Limb (tissue), 2 donors: ENCODE measurements around the gene DVL1.

Experiments
- DNase-seq, 2 donors: peaks; one replicate each; pipeline ENCODE4 v3.0.0-alpha.2; 2016; ENCODE audit errors: extremely low spot score in 2 of 2

Gene DVL1

DNA sequence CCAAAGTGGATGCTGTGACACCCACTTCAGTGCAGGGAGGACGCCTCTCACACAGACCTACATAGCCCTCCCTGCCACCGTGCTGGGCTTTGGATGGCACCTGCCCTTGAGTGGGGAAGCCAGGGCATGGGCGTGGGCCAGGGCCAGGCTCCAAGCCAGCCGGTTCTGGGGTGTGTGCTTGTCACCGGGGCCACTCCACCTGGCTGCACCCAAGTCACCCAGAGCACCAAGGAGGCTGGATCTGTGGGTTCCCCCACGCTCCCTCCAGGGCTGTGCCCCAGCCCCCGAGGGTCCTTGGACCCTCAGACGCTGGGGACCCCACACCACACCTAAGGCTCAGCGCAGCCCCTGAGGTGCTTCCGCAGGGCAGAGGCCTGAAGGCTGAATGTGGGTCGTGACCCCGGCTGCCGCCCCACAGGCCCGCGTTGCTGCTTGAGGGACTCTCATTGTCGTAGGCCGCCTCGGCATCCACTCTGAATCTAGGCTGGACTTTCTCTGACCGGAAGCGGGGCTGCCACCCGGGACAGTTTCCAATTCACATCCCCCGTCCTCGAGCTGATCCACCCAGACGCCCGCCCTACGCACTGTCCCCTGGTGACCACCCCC, 7.7 kb upstream of the DVL1 start:
- DNase-seq = no peak

DNA sequence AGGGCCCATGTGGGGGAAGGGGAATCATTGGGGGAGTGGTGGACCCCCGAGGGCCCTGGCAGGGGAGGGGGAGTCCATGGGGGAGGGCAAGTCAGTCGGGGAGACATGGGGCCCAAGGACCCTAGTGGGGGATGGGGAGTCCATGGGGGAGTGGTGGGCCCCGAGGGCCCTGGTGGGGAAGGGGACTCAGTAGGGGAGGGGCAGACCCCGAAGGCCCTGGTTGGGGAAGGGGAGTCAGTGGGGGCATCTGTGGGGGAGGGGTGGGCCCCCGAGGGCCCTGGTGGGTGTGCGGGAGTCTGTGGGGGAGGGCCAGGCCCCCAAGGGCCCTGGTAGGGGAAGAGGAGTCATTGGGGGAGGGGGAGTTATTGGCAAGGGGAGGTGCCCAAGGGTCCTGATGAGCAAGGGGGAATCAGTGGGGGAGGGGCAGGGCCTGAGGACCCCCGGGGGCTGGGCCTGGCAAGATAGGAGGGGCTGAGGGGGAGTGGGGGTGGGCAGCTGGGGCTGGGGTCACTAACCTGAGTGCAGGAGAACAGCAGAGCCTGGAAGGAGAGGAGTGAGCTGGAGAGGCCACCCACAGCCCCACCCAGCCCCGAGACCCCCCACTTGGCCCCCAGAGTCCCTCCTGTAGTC, 7.1 kb upstream of the DVL1 start:
- no peak for DNase-seq

DNA sequence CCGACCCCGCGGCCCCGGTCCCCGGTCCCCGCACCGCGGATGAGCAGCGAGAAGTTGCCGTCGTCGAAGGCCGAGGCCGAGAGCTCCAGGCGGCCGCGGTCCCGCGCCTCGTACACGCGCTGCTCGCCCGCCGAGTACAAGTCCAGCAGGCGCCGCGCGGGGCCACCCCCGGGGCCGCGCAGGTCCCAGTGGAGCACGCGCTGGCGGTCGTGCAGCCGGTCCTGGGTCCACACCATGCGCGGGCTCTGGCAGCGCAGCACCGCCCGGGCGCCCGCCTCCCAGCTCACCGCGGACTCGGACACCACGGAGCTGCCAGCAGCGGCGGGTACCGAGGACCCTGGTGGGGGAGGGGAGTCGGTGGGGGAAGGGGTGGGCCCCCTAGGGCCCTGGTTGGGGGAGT, 6.2 kb upstream of the DVL1 start:
- DNase-seq = no peak

DNA sequence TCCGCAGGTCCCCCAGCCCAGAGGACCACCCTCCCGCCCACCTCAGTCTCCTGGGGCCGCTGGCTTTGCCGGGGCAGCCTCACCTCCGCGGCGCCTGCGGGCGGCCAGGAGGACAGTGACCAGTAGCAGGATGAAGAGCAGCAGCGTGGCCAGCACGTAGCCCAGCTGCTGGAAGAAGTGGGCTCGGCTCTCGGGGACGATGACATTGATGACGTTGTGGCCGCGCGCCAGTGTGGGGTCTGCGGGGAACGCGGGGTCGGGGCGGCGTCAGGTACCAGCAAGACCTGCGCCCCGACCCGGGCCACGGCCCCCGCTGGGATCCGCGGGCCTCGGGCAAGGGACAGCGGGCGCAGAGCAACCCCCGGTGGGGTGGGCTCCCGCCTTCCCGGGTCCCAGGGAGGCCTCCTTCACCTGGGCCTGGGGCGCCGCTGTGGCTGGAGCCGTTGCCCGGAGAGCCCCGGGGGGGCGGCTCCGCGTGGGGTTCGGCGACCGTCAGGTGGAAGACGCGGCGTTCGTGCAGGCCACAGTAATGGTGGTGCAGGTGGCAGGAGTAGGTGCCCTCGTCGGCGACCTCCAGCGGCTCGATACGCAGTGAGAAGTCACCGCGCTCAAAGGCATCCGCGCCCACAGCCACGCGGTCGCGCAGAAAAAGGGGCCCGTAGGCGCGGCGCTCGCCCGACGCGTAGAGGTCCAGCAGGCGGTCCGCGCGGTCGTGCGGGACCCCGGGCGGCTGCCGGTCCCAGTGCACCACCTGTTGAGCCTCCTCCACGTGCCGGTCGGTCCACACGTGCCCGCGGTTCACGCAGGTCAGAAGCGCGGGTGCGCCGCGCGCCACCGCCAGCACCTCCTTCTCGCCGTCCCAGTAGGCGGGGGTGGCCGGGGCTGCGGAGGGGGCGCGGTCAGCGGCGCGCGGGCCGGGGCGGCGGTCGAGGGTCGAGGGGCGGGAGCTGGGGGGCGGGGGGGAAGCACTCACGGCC, 5.3 kb upstream of the DVL1 start:
- DNase-seq = no peak

DNA sequence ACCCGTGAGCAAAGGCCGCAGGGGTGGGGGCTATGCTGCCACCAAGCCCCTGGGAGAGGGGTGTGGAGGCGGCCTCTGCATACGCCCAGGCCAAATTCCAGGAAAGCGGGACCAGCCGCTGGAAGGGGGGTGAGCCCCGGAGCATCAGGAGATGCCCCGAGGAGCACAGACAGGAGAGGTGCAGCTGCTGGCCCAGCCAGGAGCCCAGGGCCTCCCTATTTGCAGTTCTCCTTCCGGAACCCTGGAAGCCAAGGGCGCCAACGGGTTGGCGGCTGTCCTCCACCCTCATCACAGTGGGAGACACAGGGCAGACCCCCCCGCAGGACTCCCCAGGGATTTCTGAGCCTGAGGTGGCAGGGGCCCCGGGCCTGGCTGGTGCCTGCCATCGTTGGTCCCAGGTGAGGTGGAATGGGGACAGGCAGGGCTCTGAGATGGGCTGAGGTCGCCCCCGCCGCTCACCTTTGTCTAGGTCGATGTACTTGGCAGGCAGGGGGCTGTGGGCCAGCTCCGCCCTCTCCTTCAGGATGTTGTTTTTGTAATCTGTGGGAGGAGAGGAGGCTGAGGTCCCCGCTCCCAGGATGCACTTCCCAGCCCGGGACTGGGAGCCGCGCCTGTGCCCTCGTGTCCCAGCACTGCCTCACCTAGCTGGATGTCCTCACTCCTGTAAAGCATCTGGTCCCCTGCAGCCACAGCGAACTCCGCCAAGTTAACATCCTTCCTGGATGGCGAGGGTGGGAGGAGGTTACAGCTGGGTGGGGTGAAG, 4.4 kb upstream of the DVL1 start:
- DNase-seq = no peak

DNA sequence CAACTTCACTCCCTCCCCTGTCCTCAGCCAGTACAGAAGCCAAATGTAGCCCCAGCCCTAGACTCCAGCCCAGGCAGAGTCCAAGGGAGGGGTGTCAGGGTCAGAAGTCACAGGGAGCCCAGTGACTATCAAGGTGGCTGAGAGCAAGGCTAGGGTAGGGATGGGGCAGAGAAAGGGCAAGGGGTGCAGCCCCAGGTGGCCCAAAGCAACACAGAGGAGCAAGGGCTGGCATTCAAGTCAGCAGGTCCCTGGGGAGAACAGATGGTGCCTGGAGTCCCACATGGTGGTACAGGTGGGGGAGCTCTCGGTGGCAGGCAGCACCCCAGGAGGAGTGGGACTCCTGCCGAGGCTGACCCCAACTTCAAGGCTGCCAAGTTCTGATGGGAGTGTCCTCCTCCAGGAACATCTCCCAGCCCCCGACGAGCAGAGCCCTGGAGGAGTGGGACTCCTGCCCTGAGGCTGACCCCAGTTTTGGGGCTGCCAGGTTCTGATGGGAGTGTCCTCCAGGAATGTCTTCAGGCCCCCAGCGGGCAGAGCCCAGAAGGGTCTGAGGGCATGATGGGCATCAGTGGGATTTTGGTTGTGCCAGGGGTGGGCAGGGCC, 3.7 kb upstream of the DVL1 start:
- no peak for DNase-seq

DNA sequence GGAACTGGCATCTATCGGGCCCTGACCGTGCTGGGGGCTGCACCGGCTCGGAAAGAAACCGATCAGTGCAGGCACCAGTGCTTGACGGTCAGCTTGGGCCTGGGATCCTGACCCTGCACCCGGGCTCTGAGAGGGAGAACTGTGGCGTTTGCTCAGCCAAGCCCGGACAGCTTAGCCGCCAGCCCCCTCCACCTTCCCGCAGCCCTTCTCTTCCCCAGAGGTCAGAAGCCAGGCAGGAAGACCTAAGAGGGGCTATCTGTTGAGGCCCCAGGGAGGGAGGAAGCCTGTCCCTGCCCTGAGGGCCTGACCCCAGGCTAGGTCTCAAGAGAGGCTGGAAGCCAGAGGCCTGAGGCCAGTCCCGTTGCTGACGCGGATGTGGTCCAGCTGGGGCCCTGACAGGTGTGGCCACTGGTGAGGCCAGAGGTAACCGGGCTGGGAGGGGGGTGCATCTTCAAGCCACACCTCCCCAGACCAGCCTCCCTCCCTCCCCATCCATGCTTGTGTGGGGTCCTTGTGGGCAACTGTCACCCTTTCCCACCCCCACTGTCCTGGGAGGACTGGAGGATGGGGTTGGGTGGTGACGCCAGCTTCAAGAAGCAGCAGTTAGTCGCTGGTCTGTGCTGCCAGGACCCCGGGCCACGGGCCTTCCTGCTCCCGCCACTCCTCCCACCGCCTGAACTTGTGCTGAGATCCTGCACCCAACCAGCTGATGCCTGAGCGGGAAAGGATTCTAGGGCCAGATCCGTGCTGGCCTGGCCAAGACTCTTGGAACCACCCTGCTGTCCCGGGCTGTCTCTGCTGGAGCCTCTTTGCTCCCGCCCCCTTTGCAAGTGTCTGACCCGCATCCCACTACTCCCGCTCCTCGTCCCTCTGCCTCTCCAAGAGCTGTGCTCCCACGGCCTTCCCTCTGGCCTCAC, 2.6 kb upstream of the DVL1 start:
- DNase-seq = no peak

DNA sequence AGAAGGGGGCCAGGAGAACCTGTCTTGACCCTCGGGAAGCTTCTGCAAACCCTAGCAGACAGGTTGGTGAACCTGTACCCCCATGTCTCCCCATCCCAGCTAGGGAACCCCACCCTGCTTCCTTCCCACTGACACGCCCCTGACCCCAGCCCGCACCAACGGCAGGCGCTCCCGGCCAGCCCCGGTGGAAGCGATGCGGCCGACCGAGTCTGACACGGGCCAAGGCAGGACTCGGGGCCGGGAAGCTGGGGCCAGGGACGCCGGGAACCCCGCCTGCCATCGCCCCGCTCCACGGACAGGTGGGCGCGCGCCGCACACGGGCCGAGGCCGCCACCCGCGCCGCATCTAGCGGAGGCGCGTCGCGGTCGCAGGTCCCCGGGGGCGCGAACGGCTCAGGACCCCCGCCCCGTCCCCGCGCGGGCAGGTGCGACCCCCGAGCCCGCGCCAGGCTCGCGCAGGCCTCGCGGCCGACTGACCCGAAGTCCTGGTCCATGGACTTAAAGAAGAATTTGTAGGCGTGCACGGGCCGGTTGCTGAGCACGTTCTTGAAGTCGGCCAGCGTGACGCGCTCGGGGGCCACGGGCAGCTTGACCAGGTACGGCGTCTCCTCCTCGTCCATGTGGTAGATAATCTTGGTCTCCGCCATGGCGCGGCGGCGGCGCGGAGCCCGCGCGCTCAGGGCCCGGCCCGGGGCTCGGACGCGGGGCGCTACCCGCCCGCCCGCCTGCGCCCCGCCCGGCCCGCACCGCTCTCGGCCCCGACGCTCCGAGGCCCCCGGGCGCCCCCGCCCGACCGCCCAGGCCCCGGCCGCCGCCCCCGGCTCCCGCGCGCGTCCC, 580 bp downstream of the DVL1 start:
- DNase-seq = no peak

DNA sequence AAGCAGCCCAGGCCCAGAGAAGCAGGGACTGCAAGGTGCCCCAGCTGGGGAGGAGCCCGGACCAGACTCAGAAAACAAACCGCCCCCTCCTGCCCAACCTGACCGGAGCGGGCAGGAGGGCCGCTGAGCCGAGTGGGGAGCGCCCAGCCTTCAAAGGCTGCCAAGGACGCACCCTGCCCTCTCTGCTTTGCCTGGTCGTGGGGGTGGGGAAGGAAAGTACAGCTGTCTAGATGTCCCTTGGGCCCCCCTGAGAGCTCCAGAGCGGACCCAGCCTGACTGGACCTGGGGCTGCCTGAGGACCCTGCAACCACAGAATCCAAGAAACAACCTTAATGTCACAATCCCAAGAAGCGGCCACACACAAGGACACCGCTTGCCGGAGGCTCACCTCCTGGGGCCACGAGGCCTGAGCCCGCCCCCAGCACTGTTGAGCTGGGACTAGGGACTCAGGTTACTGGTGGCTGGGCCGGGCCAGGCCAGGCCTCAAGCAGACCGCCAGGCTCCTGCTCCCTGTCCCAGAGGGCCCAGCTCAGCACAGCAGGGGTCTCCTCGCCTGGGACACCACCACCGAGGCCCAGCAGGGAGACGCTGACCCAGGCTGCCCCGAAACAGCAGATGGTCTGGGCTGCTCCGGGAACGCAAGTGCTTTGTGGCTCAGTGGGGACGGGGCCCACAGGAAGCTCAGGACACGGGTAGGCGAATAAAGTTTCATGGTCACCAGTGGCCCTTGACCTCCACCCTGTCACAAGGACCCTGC, 1.4 kb downstream of the DVL1 start:
- DNase-seq = no peak

DNA sequence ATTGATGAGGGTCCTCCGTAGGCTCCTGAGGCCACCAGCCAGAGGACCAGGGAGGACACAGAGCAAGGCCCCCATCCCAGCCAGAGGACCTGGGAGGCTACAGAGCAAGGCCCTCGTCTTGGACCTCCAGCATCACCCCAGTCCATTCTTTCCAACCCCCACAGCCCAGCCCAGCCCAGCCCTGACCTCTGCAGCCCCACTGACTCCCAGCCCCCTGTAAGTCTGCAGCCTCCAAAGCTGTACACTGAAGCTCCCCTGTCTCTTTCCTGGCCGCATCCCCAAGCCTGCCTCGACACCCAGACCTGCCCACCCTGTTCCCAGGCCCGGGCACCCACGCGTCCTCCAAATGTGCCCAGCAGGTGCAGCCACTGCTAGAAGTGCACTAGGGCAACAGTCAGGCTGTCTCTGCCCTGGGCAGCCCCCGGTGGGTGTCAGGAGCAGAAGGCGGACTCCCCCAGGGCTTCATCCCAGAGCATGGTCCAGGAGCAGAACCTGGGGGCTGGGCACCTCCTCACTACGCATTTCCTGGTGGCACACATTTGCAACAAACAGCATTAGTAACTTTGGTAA, 2.1 kb downstream of the DVL1 start:
- DNase-seq = no peak

DNA sequence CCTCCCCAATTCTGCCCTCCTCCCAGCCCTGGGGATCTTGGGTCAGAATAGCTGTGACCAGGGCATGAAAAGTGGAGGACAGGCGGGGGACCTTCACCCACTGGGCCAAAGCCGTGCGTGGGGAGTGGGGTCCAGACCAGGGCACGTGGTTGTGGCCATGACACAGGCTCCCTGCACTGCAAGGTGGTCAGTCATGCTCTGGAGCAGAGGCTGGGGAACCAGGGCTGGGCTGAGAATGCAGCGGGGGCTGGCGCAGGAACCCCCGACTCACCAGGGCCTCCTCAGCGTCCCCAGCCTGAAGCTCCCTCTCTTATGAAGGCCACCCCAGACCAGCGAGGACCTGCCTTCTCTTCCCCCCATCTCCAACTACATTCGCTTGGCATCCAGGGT, 2.7 kb downstream of the DVL1 start:
- no peak for DNase-seq

DNA sequence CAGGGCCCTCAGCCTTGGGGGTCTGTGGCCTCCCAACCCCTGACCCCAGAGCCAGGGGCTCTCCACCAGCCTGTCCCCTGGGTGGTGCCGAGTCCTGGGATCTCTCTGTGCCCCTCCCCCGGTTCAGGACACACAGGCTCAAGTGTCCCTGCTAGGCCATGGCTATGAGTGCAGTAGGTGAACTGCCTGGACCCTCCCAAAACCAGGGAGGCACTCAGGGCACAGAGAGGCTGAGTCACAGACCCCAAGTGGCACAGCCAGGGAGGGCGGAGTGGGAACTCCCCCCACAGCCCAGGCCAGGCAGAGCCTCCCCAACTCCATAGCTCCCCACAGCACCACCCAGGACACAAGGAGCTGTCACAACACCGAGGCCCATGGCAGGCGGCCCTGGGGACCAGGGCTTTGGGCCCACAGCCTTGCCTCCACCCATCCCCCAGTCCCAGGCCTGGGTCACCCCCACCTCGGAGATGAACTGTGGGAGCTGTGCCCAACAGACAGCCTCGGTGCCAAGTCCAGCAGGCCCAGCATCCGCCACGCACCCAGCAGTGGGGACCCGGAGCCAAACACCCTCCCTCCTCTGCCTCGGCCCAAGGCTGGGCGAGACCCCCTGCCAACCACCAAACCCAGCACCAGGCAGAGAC, 3.2 kb downstream of the DVL1 start:
- no peak for DNase-seq

DNA sequence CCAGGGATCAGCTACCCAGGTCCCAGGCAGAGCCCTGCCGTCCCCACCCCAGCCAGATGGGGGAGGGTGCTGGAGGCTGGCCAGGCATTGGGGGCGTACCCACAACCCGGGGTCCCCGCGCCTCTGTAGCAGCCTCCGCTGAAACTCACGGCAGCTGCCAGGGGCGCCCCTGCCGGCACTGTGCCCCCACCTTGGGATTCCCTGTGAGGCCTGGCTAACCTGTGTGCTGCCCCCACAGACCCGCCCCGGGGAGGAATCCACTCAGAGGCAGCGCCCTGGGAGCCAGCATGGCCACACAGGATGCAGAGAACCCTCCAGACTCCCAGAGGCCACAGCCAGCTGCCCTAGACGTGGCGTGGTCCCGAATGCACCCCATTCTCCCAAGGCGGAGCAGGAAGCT, 3.8 kb downstream of the DVL1 start:
- no peak for DNase-seq

DNA sequence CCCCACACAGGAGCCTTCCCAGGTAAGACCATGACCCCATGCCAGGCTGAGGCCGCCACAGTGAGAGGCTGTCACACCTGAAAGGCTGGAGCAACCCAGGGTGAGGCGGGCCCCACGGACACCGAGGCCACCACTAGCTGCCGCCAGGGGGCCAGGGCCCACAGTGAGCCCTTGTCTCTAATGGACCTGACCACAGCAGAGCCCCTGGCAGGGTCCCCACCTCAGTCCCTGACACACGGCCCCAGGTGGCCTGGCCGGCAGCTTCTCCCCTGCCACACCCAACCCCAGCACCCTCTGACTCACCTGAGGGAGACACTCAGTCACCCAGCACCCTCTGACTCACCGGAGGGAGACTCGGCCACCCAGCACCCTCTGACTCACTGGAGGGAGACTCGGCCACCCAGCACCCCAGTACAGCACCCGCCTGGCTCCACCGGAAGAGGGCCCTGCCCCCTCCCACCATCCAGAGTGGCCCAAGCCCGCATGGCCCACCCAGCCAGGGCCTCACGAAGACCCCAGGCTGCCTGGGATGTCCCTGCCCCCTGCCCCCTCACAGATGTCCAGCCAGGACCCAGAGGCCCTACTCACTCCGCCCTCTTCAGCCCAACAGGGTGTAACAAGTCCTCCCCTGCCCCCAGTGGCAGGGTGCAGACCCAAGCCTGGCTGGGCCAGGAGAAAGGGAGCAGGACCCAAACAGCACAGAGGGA, 4.4 kb downstream of the DVL1 start:
- DNase-seq = no peak

DNA sequence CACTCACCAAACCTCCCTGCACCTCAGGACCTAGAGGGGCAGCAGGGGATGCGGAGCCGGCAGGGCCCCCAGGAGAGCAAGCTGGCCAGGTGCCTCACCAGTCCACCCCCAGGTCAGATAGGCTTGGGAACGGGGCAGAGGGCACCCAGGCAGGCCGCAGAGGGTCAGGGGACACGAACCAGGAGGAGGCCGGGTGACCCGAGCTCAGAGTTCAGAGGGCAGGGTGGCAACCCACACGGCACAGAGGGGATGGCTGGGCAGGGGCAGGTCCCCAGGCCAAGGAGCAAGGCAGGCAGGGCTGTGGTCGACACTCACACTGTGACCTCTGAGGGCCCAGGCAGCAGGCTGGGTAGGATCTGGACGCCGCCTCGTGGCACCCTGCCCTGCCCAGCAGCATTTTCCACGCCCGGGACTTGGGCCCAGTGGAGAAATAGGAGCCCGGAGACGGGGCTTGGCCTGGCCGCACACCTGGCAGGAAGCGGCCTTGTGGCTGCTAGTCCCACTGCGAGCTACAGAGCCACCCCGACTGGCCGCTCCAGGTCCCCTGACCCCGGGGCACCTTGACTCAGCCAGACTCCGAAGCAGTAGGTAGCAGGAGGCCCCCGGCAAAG, 5.3 kb downstream of the DVL1 start:
- no peak for DNase-seq

DNA sequence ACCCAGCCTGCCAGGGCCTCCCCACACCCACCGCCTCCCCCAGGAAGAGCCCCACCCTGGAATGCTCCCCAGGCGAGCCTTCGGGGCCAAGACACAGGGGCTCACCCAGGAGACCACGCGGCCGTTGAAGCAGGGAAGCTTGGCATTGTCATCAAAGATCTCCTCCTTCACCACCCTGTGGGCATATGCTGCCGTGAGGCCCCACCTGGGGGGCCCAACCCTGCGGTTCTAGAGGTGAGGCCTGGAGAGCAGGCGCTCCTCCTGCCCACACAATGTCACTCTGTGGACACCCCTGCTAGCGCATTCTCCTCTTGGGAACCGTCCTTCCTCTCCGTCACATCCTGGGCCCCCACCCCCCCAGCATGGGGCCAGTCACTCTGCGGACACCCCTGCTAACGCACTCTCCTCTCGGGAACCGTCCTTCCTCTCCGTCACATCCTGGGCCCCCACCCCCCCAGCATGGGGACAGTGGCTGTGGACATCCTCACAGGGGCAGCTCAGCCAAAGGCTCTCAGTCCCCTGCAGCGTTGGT, 6.6 kb downstream of the DVL1 start:
- no peak for DNase-seq
